Ishikawa (cell line): ENCODE measurements around the gene NAA38.

Source experiments
- CEBPB ChIP-seq: IDR thresholded peaks from 2 replicates; pipeline ENCODE4 v1.6.1; 2012
- CREB1 ChIP-seq: IDR thresholded peaks from 2 replicates; pipeline ENCODE4 v1.6.1; 2012; ENCODE audit warnings: low read depth
- EGR1 ChIP-seq: IDR thresholded peaks from 2 replicates; pipeline ENCODE4 v1.6.1; 2012
- EP300 ChIP-seq: IDR thresholded peaks from 2 replicates; pipeline ENCODE4 v1.6.1; 2012; ENCODE audit warnings: borderline replicate concordance
- FOXM1 ChIP-seq: IDR thresholded peaks from 2 replicates; pipeline ENCODE4 v1.6.1; 2012; ENCODE audit warnings: low read depth, borderline replicate concordance
- NFIC ChIP-seq: IDR thresholded peaks from 2 replicates; pipeline ENCODE4 v1.6.1; 2012
- RAD21 ChIP-seq: IDR thresholded peaks from 2 replicates; pipeline ENCODE4 v1.6.1; 2012; ENCODE audit warnings: low read depth
- TAF1 ChIP-seq: IDR thresholded peaks from 2 replicates; pipeline ENCODE4 v1.6.1; 2012; ENCODE audit warnings: low read depth, mild to moderate bottlenecking
- TCF12 ChIP-seq: IDR thresholded peaks from 2 replicates; pipeline ENCODE4 v1.6.1; 2012; ENCODE audit warnings: low read depth
- TEAD4 ChIP-seq: IDR thresholded peaks from 2 replicates; pipeline ENCODE4 v1.6.1; 2012
- YY1 ChIP-seq: IDR thresholded peaks from 2 replicates; pipeline ENCODE4 v1.6.1; 2012; ENCODE audit warnings: low read depth
- ZBTB7A ChIP-seq: IDR thresholded peaks from 2 replicates; pipeline ENCODE4 v1.6.1; 2012; ENCODE audit warnings: low read depth
- TF ChIP-seq, protein P1 (sequence below): IDR thresholded peaks from 2 replicates; pipeline ENCODE4 v1.6.1; 2012
- TF ChIP-seq, protein P2 (sequence below): IDR thresholded peaks from 2 replicates; pipeline ENCODE4 v1.6.1; 2012; ENCODE audit warnings: low read depth, mild to moderate bottlenecking
- TF ChIP-seq, protein P3 (sequence below): IDR thresholded peaks from 2 replicates; pipeline ENCODE4 v1.6.1; 2012

Gene NAA38

DNA sequence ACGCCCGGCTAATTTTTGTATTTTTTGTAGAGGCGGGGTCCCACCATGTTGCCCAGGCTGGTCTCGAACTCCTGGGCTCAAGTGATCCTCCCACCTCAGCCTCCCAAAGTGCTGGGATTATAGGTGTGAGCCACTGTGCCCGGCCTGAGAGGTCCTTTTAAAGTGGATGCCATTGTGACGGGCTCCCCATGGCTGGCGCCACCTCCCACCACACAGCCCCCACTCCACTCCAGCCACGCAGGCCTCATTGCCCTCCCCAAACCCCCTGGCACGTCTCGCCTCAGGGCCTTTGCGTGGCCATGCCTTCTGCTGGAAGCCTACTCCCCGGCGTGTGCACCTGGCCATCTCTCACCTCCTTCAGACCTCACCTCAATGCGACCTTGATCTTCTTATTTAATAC lies 35.2 kb downstream of the NAA38 start:
- TF ChIP-seq TCF12 = no peak
- no peak for TF ChIP-seq CEBPB
- TF ChIP-seq EGR1 = no peak
- TF ChIP-seq, protein P1, sequence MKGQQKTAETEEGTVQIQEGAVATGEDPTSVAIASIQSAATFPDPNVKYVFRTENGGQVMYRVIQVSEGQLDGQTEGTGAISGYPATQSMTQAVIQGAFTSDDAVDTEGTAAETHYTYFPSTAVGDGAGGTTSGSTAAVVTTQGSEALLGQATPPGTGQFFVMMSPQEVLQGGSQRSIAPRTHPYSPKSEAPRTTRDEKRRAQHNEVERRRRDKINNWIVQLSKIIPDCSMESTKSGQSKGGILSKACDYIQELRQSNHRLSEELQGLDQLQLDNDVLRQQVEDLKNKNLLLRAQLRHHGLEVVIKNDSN = no peak
- no peak for TF ChIP-seq ZBTB7A
- no peak for TF ChIP-seq RAD21
- no peak for TF ChIP-seq FOXM1
- no peak for TF ChIP-seq NFIC
- TF ChIP-seq TEAD4 = no peak
- TF ChIP-seq CREB1 = no peak
- TF ChIP-seq TAF1 = no peak

DNA sequence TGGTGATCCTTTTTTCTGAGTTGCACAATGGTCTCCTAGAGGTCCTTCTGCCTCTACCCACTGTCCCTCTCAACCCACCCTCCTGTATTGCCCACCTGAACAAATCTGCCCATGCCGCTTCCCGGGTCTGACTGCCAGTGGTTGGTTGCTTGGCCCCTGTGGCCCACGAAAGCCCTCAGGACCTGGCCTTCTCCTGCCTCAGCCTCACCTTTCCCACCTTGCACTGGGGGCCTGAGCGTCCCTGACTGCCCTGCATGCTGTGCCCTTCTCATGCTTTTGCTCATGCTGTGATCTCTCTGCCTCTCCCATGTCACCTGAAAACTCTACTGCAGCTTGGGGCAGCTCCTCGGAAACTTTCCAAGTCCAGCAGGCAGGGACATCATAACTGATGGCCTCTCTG lies 37.1 kb downstream of the NAA38 start:
- TF ChIP-seq EGR1 (no peak), YY1 (no peak), EP300 (no peak), CREB1 (no peak), TAF1 (no peak), RAD21 (no peak)

DNA sequence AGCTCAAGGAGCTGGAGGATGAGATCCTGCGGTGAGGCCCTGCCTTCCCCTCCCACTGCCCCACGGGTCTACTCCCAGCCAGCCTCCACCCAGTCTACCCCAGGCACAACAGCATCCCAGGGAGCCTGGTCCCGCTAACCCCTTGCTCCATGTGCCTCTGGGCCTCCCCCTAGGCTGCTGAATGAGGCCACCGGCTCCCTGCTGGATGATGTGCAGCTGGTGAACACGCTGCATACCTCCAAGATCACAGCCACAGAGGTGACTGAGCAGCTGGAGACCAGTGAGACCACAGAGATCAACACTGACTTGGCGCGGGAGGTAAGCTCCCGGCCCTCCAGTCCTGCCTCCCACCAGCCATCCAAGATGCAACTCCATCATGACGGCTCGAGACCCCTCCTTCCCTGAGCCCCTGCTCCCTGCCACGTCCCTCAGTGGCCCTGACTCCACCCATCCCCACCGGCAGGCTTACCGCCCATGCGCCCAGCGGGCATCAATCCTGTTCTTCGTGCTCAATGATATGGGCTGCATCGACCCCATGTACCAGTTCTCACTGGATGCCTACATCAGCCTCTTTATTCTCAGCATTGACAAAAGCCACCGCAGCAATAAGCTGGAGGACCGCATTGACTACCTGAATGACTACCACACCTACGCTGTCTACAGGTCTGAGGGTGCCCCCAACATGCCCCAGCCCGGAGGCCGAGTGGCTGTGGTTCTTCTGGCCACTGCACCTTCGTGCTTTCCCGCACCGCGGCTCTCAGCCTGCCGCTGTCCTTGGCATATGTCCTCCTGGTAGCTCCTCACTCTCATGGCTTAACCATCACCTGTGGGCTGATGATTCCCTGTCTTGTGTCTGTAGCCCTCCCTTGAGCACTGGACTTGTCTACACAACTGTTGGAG lies 38.4 kb downstream of the NAA38 start:
- TF ChIP-seq, protein P2, sequence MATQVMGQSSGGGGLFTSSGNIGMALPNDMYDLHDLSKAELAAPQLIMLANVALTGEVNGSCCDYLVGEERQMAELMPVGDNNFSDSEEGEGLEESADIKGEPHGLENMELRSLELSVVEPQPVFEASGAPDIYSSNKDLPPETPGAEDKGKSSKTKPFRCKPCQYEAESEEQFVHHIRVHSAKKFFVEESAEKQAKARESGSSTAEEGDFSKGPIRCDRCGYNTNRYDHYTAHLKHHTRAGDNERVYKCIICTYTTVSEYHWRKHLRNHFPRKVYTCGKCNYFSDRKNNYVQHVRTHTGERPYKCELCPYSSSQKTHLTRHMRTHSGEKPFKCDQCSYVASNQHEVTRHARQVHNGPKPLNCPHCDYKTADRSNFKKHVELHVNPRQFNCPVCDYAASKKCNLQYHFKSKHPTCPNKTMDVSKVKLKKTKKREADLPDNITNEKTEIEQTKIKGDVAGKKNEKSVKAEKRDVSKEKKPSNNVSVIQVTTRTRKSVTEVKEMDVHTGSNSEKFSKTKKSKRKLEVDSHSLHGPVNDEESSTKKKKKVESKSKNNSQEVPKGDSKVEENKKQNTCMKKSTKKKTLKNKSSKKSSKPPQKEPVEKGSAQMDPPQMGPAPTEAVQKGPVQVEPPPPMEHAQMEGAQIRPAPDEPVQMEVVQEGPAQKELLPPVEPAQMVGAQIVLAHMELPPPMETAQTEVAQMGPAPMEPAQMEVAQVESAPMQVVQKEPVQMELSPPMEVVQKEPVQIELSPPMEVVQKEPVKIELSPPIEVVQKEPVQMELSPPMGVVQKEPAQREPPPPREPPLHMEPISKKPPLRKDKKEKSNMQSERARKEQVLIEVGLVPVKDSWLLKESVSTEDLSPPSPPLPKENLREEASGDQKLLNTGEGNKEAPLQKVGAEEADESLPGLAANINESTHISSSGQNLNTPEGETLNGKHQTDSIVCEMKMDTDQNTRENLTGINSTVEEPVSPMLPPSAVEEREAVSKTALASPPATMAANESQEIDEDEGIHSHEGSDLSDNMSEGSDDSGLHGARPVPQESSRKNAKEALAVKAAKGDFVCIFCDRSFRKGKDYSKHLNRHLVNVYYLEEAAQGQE = no peak
- TF ChIP-seq FOXM1 = no peak
- no peak for TF ChIP-seq ZBTB7A
- TF ChIP-seq CEBPB = no peak
- TF ChIP-seq, protein P1 = no peak
- TF ChIP-seq TAF1 = no peak
- no peak for TF ChIP-seq NFIC
- no peak for TF ChIP-seq YY1
- no peak for TF ChIP-seq CREB1

DNA sequence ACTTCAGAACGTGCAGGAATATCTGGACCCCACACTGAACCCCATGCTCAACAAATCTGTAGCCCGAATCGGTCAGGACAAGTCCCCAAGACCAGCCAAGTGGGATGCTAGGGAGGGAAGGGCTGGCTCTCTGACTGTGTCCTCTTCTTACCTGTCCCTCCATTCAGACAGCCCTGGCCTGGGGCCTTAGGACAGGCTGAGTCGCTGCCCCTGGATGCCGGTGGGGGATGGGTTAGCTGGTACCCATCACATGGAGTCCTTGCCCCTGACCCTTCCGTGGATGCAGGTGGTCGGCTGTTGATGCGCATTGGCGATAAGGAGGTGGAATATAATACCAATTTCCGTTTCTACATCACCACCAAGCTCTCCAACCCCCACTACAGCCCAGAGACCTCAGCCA lies 39.3 kb downstream of the NAA38 start:
- TF ChIP-seq CREB1 (no peak), TEAD4 (no peak), TCF12 (no peak), ZBTB7A (no peak), EGR1 (no peak), TAF1 (no peak), EP300 (no peak)
- TF ChIP-seq, protein P3, sequence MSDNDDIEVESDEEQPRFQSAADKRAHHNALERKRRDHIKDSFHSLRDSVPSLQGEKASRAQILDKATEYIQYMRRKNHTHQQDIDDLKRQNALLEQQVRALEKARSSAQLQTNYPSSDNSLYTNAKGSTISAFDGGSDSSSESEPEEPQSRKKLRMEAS = no peak
- TF ChIP-seq, protein P1 = no peak

DNA sequence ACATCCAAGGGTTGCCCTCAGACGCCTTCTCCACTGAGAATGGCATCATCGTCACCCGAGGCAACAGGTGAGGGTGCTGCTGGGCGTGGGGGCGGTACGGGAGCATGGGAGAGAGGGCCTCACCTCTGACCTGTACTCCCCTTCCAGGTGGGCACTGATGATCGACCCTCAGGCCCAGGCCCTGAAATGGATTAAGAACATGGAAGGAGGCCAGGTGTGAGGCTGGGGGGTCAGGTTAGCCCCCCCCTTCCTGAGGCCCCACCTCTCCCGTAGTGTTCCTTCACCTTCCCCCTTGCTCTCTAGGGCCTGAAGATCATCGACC lies 39.8 kb downstream of the NAA38 start:
- no peak for TF ChIP-seq TEAD4

DNA sequence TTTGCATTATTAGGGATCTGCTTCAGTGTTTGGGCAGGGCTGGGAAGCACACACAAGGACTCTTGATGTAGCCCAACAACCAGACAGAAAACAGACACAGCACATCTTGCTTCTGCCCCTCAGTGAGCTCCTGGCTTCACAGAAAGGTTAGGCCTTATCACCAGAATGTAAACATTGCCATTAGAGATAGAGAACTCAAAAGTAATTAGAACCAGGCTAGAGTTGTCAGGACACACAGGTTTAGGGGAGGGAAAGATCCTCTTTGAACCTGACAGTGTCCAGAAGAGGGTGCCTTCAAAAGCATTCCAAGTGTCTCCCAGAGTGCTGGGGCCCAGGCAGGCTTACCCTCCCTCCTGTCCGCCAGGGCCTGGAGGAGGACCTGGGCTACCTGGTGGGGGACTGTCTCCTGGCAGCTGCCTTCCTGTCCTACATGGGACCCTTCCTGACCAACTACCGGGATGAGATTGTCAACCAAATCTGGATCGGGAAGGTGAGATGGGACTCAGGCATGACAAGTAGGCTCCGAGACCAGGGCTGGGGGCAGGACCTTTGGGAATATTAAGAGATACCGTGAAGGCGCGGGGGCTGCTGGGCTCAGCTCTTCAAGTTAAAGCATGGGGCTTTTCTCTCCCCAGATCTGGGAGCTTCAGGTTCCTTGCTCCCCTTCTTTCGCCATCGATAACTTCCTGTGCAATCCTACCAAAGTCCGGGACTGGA lies 40.3 kb downstream of the NAA38 start:
- no peak for TF ChIP-seq TEAD4
- no peak for TF ChIP-seq YY1
- no peak for TF ChIP-seq ZBTB7A
- no peak for TF ChIP-seq CREB1
- TF ChIP-seq EP300 = no peak
- TF ChIP-seq, protein P2 = no peak
- TF ChIP-seq, protein P3 = no peak
- TF ChIP-seq RAD21 = no peak
- TF ChIP-seq EGR1 = no peak
- TF ChIP-seq TAF1 = no peak
- TF ChIP-seq FOXM1 = no peak
- TF ChIP-seq NFIC = no peak
- TF ChIP-seq TCF12 = no peak
